PFSK-1 (cell line): ENCODE measurements around the gene ZNF22.

Source experiments
- FOXP2 ChIP-seq: optimal IDR thresholded peaks from 2 replicates; pipeline ENCODE3; 2011; ENCODE audit warnings: borderline replicate concordance, control low read depth, inconsistent platforms; ENCODE audit not compliant: insufficient read depth; ENCODE audit errors: extremely low read length, extremely low read depth
- POLR2AphosphoS5 ChIP-seq: IDR thresholded peaks from 2 replicates; pipeline ENCODE4 v1.6.1; 2012; ENCODE audit warnings: low read depth, mild to moderate bottlenecking, control low read depth, low read length, moderate library complexity
- SIN3A ChIP-seq: IDR thresholded peaks from 2 replicates; pipeline ENCODE4 v1.6.1; 2012; ENCODE audit warnings: mild to moderate bottlenecking, low read length, moderate library complexity, borderline replicate concordance; ENCODE audit not compliant: insufficient read depth
- TAF1 ChIP-seq: IDR thresholded peaks from 2 replicates; pipeline ENCODE4 v1.6.1; 2012; ENCODE audit warnings: low read length, control low read depth, borderline replicate concordance; ENCODE audit not compliant: insufficient read depth
- TF ChIP-seq, protein P1 (sequence below), 2 experiments: IDR thresholded peaks; 2 replicates each; pipeline versions ENCODE4 v1.6.1 to v1.8.0; 2011 to 2012; ENCODE audit warnings: low read depth in 2 of 2, low read length in 2 of 2, control low read depth in 1 of 2, inconsistent platforms in 1 of 2, mild to moderate bottlenecking in 1 of 2, moderate library complexity in 1 of 2; ENCODE audit not compliant: insufficient read depth in 1 of 2

Gene ZNF22

DNA sequence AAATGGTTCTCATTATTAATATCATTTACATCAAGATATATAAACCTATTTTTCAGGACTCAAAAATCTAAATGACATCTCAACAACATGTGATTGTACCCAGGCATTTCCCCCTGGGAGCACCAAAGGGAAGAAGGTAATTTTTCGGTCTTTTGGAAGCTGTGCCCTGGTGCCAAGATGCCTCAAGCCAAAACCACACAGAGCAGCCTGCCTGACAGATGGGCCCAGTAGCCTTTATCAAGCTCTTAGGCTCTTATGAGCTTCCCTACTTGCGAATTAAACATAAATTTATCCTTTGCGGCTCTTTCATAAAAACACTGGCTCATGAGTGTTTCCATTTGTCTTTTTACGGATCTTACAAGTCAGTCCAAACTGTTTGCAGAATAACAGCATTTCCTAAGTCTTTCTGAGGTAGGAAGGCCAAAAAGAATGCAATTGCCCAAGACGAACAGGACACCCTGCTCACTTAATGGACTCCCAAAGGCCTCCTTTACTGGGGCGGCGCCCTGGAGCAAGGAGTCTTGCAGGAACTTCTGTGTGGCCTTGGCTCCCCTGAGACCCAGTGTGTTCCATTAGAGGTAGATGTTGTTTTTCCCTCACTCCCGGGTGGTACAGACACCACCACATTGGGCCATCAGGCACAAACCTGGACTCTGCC, 45.2 kb upstream of the ZNF22 start:
- TF ChIP-seq POLR2AphosphoS5 (no peak), SIN3A (no peak), TAF1 (no peak)
- TF ChIP-seq, protein P1, sequence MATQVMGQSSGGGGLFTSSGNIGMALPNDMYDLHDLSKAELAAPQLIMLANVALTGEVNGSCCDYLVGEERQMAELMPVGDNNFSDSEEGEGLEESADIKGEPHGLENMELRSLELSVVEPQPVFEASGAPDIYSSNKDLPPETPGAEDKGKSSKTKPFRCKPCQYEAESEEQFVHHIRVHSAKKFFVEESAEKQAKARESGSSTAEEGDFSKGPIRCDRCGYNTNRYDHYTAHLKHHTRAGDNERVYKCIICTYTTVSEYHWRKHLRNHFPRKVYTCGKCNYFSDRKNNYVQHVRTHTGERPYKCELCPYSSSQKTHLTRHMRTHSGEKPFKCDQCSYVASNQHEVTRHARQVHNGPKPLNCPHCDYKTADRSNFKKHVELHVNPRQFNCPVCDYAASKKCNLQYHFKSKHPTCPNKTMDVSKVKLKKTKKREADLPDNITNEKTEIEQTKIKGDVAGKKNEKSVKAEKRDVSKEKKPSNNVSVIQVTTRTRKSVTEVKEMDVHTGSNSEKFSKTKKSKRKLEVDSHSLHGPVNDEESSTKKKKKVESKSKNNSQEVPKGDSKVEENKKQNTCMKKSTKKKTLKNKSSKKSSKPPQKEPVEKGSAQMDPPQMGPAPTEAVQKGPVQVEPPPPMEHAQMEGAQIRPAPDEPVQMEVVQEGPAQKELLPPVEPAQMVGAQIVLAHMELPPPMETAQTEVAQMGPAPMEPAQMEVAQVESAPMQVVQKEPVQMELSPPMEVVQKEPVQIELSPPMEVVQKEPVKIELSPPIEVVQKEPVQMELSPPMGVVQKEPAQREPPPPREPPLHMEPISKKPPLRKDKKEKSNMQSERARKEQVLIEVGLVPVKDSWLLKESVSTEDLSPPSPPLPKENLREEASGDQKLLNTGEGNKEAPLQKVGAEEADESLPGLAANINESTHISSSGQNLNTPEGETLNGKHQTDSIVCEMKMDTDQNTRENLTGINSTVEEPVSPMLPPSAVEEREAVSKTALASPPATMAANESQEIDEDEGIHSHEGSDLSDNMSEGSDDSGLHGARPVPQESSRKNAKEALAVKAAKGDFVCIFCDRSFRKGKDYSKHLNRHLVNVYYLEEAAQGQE (IDR thresholded peaks at IDR 0.05; ENCODE audit: insufficient read depth in 1 of 2, low read depth in 2 of 2, low read length in 2 of 2): no peak

DNA sequence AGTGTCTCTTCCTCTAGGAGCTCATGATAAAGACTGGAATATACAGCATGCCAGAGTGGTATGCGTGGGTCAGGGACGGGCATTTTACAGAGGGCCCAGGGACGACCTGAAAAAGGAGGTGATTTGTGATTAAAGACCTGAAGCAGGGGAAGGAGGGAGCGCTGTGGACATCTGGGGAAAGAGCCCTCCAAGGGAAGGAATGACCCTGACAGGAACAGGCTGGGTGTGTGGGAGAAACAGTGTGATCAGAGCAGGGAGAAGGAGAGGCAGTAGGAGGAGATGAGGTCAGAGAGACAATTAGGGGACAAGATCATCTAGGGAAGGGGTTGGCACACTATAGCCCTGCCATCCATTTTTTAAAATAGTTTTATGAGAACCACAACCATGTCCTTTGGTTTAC, 44.5 kb upstream of the ZNF22 start:
- TF ChIP-seq FOXP2: no peak
- no peak for TF ChIP-seq TAF1
- TF ChIP-seq, protein P1 (IDR thresholded peaks at IDR 0.05; ENCODE audit: insufficient read depth in 1 of 2, low read depth in 2 of 2, low read length in 2 of 2): no peak
- no peak for TF ChIP-seq POLR2AphosphoS5
- no peak for TF ChIP-seq SIN3A

DNA sequence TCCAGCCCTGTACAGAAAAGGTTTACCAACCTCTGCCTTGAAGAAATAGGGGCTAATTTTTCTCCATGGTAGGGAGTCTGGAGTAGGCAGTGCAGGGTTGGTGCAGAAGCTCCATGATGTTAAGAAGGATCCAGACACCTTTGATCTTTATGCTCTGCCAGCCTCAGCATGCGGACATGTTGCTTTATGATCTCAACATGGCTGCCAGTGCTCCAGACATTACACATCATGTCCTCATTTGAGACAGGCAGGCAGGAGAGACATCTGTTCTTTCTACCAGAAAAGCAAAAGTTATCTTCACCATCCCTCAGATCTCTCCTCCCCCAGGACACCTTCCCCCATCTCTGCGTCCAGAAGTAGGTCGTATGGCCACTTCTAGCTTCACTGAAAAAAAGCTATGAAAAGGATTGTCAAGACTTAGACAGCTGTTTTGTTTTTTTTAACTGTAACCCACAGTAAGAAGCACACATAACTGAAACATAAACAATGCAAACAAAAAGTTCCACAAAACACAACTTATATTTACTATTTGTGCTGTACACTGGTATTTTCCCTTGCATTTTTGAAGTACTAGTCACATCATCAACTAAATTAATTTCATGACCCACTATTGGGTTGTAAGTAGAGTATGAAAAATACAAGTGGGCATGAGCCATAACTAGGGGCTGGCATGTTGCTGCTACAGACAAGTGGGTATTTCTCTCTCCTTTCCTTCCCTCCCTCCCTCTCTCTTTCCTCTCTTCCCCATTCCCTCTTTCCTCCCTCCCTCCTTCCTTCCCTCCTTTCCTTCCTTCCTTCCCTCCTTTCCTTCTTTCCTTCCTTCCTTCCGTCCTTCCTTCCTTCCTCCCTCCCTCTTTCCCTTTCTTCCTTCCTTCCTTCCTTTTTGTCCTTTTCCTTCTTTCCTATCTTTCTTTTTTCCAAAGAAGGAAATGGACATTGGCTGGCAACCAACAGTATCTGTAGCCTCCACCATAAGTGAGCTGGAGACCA, 43.7 kb upstream of the ZNF22 start:
- no peak for TF ChIP-seq POLR2AphosphoS5
- TF ChIP-seq, protein P1 (IDR thresholded peaks at IDR 0.05; ENCODE audit: insufficient read depth in 1 of 2, low read depth in 2 of 2, low read length in 2 of 2): no peak
- no peak for TF ChIP-seq TAF1
- TF ChIP-seq FOXP2: no peak
- TF ChIP-seq SIN3A: no peak

DNA sequence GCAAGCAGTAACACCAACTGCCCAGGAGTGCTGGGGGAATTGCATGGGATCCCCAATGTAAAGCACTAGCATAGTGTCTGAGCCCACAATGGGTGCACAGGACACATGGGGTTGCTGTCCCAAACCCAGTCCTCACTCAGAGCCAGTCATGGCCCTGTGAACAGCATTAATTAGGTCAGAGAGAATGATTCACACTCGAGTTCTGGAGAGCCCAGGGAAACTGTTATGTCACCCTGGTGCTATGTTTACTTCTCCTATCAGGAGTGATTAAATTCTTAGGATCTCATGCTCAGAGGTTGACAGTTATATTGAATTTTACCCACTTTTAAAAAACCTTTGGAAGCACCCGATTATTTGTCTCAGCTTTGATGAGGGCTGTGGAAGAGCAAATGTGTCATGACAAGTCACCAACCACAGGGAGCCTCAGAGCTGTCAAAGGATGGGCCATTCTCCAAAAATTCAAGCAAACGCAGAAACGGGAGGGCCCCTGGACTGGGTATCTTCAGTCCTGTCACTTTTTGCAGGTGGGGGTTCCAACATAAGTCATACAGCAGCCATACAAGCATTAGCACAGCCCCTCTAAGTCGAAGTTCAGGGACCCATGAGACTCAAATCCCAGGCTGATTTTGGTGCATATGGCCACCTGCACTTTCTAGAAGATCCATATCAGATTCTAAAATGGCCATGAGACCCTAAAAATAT, 42.4 kb upstream of the ZNF22 start:
- TF ChIP-seq TAF1 (no peak), SIN3A (no peak)

DNA sequence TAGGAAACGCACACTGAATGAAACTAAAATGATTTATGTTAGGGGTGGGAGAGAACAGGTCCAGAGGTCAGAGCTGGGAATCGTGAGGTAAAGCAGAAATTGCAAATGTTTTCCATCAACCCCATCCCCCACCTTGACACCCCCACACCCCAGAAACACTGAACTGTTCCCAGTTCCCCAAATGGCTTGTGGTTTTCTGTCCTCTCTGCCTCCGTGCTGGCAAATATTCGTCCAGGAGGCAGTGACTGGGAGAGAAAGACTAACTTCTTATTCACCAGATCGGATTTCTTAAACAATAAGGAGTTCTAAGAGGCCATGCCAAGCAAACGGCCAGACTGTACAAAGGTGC, 41.9 kb upstream of the ZNF22 start:
- no peak for TF ChIP-seq SIN3A
- TF ChIP-seq, protein P1 (IDR thresholded peaks at IDR 0.05; ENCODE audit: insufficient read depth in 1 of 2, low read depth in 2 of 2, low read length in 2 of 2): no peak
- TF ChIP-seq POLR2AphosphoS5: no peak
- TF ChIP-seq FOXP2: no peak
- no peak for TF ChIP-seq TAF1
